ENCODE data around the gene PARPBP.
"Not testable (repeated sequence)": the region's sequence is repeated elsewhere in the genome, so short reads cannot be mapped to it uniquely, and the experiment has no call there.

Gene PARPBP

DNA sequence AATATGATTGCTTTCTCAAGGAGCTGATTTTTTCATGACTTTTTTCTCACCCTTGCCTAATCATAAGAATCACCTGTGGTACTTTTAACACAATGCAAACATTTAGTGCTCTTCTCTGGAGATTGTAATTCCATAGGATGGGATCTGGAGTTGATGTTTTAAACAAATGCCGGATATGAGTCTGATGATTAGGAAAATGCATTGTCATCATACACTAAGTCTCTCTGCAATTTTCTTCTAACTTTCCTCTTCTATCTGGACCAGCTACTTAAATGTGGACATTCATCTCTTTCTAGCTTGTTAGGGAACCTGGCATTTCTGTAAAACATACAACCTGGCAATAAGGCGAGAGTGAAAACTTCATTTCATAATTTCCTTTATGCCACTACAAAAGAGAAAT is 54.1 kb downstream of the PARPBP start:
- no peaks in the 10 kb centered on the region for H3K9me3 ChIP-seq (ENCODE audit: control insufficient read depth, insufficient read depth, low read length)
- H3K36me3 ChIP-seq (ENCODE audit: insufficient read depth, low read length), result no peaks in the 10 kb centered on the region

DNA sequence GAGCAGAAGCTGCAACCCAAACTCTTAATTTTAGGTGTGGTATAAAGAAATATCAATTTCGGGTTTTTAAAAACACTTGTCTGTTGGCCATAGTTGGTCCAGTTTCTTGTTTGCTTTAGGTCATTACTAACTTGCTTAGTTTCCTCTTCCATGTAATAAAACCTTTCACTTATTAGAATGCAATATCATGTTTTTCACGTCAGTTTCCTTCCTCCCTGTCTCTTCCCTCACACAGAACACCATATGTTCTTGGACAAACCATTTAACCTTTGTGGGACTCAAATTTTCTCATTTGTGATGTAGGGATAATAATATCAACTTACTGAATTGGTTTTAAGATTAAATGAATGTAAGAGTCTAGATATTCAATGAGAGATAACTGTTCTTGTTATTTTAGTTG is 54.8 kb downstream of the PARPBP start:
- Histone ChIP-seq H3K9me3 (ENCODE audit: control insufficient read depth, insufficient read depth, low read length) (no peaks in the 10 kb centered on the region), H3K9ac (ENCODE audit: low read depth, low read length) (no peak overlapping the region), H3K4me1 (ENCODE audit: insufficient read depth, low read length) (no peaks in the 10 kb centered on the region), H3K36me3 (ENCODE audit: insufficient read depth, low read length) (no peaks in the 10 kb centered on the region)

More for the DNA sequence above, 54.1 kb downstream of the PARPBP start:
- Histone ChIP-seq H3K9ac (ENCODE audit: low read depth, low read length) (no peak overlapping the region), H3K4me1 (ENCODE audit: insufficient read depth, low read length) (no peaks in the 10 kb centered on the region)

DNA sequence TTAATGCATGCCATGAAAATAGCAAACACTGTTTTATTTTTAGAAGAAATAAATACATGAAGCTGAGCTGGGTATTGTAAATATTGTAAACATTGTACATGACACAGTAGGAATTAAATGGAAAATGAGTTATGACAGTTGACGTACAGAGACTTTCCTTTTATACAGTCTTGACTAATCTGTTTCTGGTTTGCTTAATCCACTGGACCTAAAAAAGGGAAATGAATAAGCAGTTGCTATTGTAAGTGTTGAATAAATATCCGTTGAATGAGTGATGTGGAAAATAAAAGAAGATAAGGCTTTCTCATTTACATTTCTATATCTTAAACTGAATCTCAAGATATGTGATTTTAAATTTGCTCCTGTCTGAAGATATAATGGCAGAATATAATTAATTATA is 62.7 kb downstream of the PARPBP start:
- Histone ChIP-seq H3K36me3 (ENCODE audit: insufficient read depth, low read length) (no peaks in the 10 kb centered on the region), H3K9ac (ENCODE audit: low read depth, low read length) (no peak overlapping the region), H3K9me3 (ENCODE audit: control insufficient read depth, insufficient read depth, low read length) (no peaks in the 10 kb centered on the region), H3K4me1 (ENCODE audit: insufficient read depth, low read length) (no peaks in the 10 kb centered on the region)

DNA sequence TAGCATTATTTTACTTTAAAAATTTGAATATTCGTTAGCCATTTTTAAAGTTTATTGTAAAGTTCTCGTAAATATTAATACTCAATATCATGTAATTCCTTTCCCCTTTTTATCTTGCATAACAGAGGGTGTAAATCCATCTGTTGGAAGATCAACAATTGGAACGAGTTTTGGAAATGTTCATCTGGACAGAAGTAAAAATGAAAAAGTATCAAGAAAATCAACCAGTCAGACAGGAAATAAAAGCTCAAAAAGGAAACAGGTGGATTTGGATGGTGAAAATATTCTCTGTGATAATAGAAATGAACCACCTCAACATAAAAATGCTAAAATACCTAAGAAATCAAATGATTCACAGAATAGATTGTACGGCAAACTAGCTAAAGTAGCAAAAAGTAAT is 75.8 kb downstream of the PARPBP start:
- Histone ChIP-seq H3K9ac (ENCODE audit: low read depth, low read length) (no peak overlapping the region), H3K4me1 (ENCODE audit: insufficient read depth, low read length) (no peaks in the 10 kb centered on the region), H3K9me3 (ENCODE audit: control insufficient read depth, insufficient read depth, low read length) (no peaks in the 10 kb centered on the region), H3K36me3 (ENCODE audit: insufficient read depth, low read length) (no peaks in the 10 kb centered on the region)

DNA sequence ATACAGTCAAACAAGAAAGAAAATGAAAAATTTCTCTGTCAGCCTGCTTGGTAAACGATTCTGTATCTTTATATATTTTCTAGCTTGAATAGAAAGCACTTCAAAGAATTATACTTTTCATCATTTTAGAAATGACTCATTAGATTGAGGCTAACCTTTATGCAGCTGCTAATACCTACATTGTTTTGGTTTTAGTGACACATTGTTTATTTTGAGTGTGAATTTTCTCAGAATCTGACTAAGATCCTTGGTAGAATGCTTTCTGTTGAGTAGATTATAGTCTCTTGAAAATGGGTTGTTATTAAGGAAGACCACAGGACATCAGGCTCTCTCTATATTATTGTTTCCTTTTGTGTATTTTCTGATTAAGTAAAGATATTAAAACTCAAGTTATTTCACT is 77.8 kb downstream of the PARPBP start, which contains the start of gene PMCH:
TSS of gene PMCH (minus strand) at position 45 of the 400 bp plus-strand sequence. CDS start 63 bp downstream, outside the sequence.
- Histone ChIP-seq H3K36me3 (ENCODE audit: insufficient read depth, low read length) (no peaks in the 10 kb centered on the region), H3K9ac (ENCODE audit: low read depth, low read length) (no peak within 1 kb of the TSS), H3K4me1 (ENCODE audit: insufficient read depth, low read length) (no peaks in the 10 kb centered on the region), H3K9me3 (ENCODE audit: control insufficient read depth, insufficient read depth, low read length) (no peaks in the 10 kb centered on the region)

DNA sequence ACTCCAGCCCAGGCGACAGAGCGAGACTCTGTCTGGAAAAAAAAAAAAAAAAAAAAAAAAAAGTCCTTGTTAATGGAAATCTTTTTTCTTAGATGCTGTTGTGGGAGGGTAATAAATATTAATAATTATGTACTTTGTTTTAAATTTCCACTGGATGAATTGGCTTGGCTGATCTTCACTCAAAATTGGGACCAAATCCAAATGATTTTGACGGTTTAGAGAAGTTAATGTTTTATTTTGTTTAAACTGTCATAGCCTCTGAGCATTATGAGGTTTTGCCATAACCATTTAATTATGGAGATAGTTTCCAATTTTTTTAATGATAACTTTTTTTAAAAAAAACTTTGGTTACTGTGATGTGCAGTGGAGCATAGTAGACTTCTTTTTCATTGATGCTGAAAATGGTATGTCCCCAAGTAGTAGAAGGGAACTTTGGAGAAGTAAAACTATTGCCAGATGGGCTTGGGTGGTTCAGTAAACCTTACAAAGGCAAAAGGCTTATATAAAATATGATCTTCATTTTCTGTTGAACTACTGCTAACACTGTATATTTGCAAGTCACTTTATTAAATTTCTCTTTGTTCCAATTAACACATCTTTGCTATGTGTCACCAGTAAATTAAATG is 81.6 kb downstream of the PARPBP start:
- H3K4me1 ChIP-seq (ENCODE audit: insufficient read depth, low read length), result no peaks in the 10 kb centered on the region
- H3K9me3 ChIP-seq (ENCODE audit: control insufficient read depth, insufficient read depth, low read length), result no peaks in the 10 kb centered on the region; the same call in 1 of the 2 replicates
- no peak overlapping the region for H3K9ac ChIP-seq (ENCODE audit: low read depth, low read length)
- no peaks in the 10 kb centered on the region; the same call in 1 of the 2 replicates for H3K36me3 ChIP-seq (ENCODE audit: insufficient read depth, low read length)

DNA sequence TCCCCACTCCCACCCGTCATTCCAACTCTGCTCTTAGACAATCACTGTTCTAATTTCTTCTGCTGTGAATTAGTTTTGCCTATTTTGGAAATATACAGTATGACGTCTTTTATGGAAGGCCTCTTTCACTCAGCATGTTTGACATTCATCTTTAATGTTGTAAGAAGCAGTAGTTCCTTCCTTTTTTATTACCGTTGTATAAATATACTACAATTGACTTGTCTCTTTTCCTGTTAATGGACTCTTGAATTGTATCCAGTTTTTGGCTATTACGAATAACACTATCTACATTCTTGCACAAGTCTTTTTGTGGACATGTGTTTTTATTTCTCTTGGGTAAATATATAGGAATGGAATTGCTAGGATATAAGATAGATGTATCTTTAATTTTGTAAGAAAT is 82.6 kb downstream of the PARPBP start:
- Histone ChIP-seq H3K9me3 (ENCODE audit: control insufficient read depth, insufficient read depth, low read length) (no peaks in the 10 kb centered on the region; the same call in 1 of the 2 replicates), H3K4me1 (ENCODE audit: insufficient read depth, low read length) (no peaks in the 10 kb centered on the region), H3K36me3 (ENCODE audit: insufficient read depth, low read length) (no peaks in the 10 kb centered on the region; the same call in 1 of the 2 replicates), H3K9ac (ENCODE audit: low read depth, low read length) (no peak overlapping the region)

DNA sequence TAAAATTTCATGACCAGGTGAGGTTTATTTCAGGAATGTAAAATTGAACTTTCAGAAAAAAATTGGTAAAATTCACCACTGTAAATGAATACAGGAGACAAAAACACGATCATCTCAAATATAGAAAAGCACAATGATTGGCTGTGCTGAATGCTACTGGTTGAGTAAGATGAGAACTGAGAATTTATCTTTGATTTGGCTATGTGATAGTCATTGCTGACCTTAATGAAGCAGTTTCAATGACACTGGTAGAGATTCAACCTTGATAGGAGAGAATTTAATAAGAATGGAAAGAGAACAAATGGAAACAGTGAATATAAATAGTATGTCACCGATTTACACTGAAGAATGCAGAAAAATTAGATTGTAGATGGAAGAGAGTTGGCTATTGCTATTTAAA is 84.0 kb downstream of the PARPBP start:
- Histone ChIP-seq H3K36me3 (ENCODE audit: insufficient read depth, low read length) (peaks cover 2% of the 10 kb centered on the region; the same call in 1 of the 2 replicates), H3K9me3 (ENCODE audit: control insufficient read depth, insufficient read depth, low read length) (no peaks in the 10 kb centered on the region; the same call in 1 of the 2 replicates), H3K9ac (ENCODE audit: low read depth, low read length) (no peak overlapping the region), H3K4me1 (ENCODE audit: insufficient read depth, low read length) (no peaks in the 10 kb centered on the region)

DNA sequence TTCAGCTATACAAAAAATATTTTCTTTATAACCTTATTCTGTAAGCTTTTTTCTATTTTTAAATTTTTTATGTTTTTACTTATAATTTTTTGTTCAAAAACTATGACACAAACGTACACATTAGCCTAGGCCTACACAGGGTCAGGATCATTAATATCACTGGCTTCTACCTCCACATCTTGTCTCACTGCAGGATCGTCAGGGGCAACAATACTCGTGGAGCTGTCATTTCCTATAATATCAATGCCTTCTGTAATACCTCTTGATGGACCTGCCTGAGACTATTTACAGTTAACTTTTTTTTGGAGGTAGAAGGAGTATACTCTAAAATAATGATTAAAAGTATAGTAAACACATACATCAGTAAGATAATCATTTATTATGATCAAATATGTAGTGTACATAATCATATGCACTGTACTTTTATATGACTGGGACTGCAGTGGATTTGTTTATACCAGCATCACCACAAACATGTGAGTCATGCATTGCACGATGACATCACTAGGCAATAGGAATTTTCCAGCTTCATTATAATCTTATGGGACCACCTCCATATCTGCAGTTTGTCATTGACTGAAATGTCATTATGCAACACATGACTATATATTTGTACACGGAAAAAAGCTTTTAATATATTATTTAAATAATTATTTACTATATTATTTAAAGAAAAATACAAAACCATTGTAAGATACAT is 96.2 kb downstream of the PARPBP start:
- H3K9ac ChIP-seq (ENCODE audit: low read depth, low read length), result no peak overlapping the region
- no peaks in the 10 kb centered on the region; the same call in 1 of the 2 replicates for H3K36me3 ChIP-seq (ENCODE audit: insufficient read depth, low read length)
- H3K9me3 ChIP-seq (ENCODE audit: control insufficient read depth, insufficient read depth, low read length), result no peaks in the 10 kb centered on the region
- no peaks in the 10 kb centered on the region for H3K4me1 ChIP-seq (ENCODE audit: insufficient read depth, low read length)

DNA sequence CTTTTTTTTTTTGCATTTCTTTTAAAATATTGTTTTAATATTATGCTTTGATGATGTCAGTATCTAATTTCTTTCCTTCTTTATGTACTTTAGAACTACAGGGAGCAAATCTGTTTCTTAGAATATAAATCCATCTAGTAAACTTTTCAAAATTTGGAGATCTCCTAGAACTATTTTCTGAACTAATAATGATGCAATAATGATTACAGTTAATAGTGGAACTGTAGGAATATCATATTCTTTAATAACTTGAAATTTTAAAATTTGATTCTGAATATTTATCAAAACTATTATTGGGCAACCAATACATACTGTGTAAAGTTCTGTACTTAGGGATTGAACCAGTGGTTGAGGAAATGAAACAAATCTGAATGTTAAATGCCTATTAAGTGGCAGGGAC is 100.8 kb downstream of the PARPBP start:
- H3K36me3 ChIP-seq (ENCODE audit: insufficient read depth, low read length), result no peaks in the 10 kb centered on the region; the same call in 1 of the 2 replicates
- H3K4me1 ChIP-seq (ENCODE audit: insufficient read depth, low read length), result no peaks in the 10 kb centered on the region
- H3K9ac ChIP-seq (ENCODE audit: low read depth, low read length), result no peak overlapping the region
- no peaks in the 10 kb centered on the region for H3K9me3 ChIP-seq (ENCODE audit: control insufficient read depth, insufficient read depth, low read length)

DNA sequence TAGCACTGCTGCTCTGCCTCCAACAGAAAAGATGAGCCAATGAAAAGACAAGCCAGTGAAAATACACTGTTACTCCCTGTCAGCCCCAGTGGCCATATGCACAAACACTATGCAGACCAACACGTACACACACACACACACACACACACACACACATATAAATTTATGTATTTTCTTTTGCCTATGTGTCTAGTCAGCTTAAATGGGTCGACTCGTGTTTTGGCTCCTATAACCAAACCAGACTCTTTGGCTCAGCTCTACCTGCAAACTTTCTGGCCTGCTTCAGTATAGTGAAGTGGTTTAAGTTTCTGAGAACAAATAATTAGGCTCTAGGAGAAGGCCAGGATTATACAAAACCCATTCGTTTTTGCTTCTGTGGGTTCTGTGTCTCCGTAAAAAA is 108.0 kb downstream of the PARPBP start:
- Histone ChIP-seq H3K4me1 (ENCODE audit: insufficient read depth, low read length) (peaks cover 3% of the 10 kb centered on the region; the same call in 1 of the 2 replicates), H3K36me3 (ENCODE audit: insufficient read depth, low read length) (no peaks in the 10 kb centered on the region), H3K9me3 (ENCODE audit: control insufficient read depth, insufficient read depth, low read length) (no peaks in the 10 kb centered on the region), H3K9ac (ENCODE audit: low read depth, low read length) (no peak overlapping the region)

DNA sequence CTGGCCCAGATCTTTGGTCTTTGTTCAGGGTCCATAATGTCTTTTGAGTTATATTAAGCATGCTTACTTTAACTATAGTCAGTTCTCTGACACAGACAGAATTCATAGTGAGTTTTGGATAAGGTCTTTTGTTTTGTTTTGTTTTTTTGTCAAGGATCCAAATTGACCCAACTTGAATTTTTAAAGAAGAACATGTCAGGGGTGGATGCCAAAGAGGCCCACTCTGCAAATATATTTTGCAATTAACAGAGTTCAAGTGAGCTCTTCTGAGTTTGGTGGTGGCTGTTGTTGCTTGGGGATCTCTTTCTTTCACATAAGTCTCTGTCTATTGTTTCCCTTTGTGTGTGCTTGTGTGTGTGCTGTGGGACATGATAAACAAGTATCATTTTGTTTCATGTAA is 112.1 kb downstream of the PARPBP start:
- Histone ChIP-seq H3K4me1 (ENCODE audit: insufficient read depth, low read length) (peaks cover 3% of the 10 kb centered on the region; the same call in 1 of the 2 replicates), H3K9me3 (ENCODE audit: control insufficient read depth, insufficient read depth, low read length) (no peaks in the 10 kb centered on the region), H3K9ac (ENCODE audit: low read depth, low read length) (no peak overlapping the region), H3K36me3 (ENCODE audit: insufficient read depth, low read length) (no peaks in the 10 kb centered on the region)

DNA sequence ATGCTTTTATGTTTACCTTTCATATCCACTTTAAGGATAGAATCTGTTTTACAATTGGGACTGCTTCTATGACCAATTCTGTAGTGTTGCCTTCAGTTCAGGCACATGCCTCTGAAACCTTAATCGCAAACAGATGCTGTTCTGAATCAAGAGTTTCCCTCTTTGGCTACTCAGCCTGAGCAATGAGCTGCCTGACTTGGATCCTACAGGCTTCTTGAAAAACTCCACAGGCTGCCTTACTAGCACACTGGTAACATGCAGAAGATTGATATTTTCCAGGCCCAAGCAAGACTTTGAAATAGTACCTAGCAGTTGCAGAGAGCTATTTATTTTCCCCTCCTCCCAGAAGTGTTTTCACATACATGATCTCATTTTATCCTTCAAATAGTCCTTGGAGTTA is 112.5 kb downstream of the PARPBP start:
- H3K9ac ChIP-seq (ENCODE audit: low read depth, low read length), result no peak overlapping the region
- peaks cover 3% of the 10 kb centered on the region; the same call in 1 of the 2 replicates for H3K4me1 ChIP-seq (ENCODE audit: insufficient read depth, low read length)
- no peaks in the 10 kb centered on the region for H3K9me3 ChIP-seq (ENCODE audit: control insufficient read depth, insufficient read depth, low read length)
- H3K36me3 ChIP-seq (ENCODE audit: insufficient read depth, low read length), result no peaks in the 10 kb centered on the region

DNA sequence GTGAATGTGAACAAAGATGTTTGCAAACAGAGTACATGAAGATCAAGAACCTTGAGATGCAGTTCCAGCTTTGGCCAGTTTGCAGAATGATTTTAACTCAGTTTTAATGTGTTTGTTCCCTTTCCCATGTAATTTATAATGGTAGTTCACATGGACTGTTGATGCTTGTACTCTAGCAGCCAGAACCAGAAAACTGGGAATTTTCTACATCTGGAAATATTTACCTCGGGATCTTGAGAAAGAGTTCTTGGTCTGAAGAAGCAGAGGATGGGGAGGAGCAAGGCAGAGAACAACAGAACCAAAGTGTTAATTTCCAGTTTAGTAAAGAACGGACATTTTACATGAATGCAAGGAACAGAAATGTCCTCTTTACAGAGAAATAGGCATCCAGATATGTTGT is 114.6 kb downstream of the PARPBP start:
- H3K9me3 ChIP-seq (ENCODE audit: control insufficient read depth, insufficient read depth, low read length), result no peaks in the 10 kb centered on the region
- peaks cover 3% of the 10 kb centered on the region; the same call in 1 of the 2 replicates for H3K4me1 ChIP-seq (ENCODE audit: insufficient read depth, low read length)
- no peaks in the 10 kb centered on the region for H3K36me3 ChIP-seq (ENCODE audit: insufficient read depth, low read length)
- H3K9ac ChIP-seq (ENCODE audit: low read depth, low read length), result no peak overlapping the region

DNA sequence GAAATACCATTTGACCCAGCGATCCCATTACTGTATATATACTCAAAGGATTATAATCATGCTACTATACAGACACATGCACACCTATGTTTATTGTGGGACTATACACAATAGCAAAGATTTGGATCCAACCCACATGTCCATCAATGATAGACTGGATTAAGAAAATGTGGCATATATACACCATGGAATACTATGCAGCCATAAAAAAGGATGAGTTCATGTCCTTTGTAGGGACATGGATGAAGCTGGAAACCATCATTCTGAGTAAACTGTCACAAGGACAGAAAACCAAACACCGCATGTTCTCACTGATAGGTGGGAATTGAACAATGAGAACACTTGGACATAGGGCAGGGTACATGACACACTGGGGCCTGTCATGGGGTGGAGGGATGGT is 120.9 kb downstream of the PARPBP start:
- not testable (repeated sequence) for H3K36me3 ChIP-seq (ENCODE audit: insufficient read depth, low read length)

More for the DNA sequence above, 120.9 kb downstream of the PARPBP start:
- H3K9ac ChIP-seq (ENCODE audit: low read depth, low read length); H3K9me3 ChIP-seq (ENCODE audit: control insufficient read depth, insufficient read depth, low read length); H3K4me1 ChIP-seq (ENCODE audit: insufficient read depth, low read length): not testable (repeated sequence)
